ENCODE data around the gene FHIT.

FHIT gene

GRCh38 chr3:60577601-60578000, 673.7 kb downstream of the FHIT start:
- Histone ChIP-seq H3K36me3 (no peaks in the 10 kb centered on the region), H3K4me3 (no peak overlapping the region), H3K27me3 (no peaks in the 10 kb centered on the region), H3K27ac (no peak overlapping the region), H3K9me3 (no peaks in the 10 kb centered on the region), H3K4me1 (no peaks in the 10 kb centered on the region)
- intact Hi-C loops (cut with DNase I; ENCODE audit: low total_unique reads): no loop called here
- DNase-seq: no peak
- TF ChIP-seq CTCF (IDR thresholded peaks at IDR 0.05): no peak

GRCh38 chr3:60575718-60576272, 675.5 kb downstream of the FHIT start:
- H3K4me3 ChIP-seq: no peak overlapping the region
- no peak for DNase-seq
- no peak for TF ChIP-seq CTCF (IDR thresholded peaks at IDR 0.05)

GRCh38 chr3:60574046-60574769, 677.0 kb downstream of the FHIT start:
- intact Hi-C loops (cut with DNase I; ENCODE audit: low total_unique reads): no loop called here
- no peak for DNase-seq
- Histone ChIP-seq H3K27me3 (no peaks in the 10 kb centered on the region), H3K9me3 (no peaks in the 10 kb centered on the region), H3K27ac (no peak overlapping the region), H3K36me3 (no peaks in the 10 kb centered on the region), H3K4me3 (no peak overlapping the region), H3K4me1 (no peaks in the 10 kb centered on the region)
- no peak for TF ChIP-seq CTCF (IDR thresholded peaks at IDR 0.05)

More at GRCh38 chr3:60575718-60576272, 675.5 kb downstream of the FHIT start:
- no peaks in the 10 kb centered on the region for H3K36me3 ChIP-seq
- intact Hi-C loops (cut with DNase I; ENCODE audit: low total_unique reads): no loop called here
- no peaks in the 10 kb centered on the region for H3K4me1 ChIP-seq
- H3K9me3 ChIP-seq: no peaks in the 10 kb centered on the region
- H3K27ac ChIP-seq: no peak overlapping the region
- no peaks in the 10 kb centered on the region for H3K27me3 ChIP-seq

GRCh38 chr3:60573494-60573893, 677.8 kb downstream of the FHIT start:
- intact Hi-C loops (cut with DNase I; ENCODE audit: low total_unique reads): no loop called here
- Histone ChIP-seq H3K36me3 (no peaks in the 10 kb centered on the region), H3K27me3 (no peaks in the 10 kb centered on the region), H3K4me1 (no peaks in the 10 kb centered on the region), H3K27ac (no peak overlapping the region), H3K9me3 (no peaks in the 10 kb centered on the region), H3K4me3 (no peak overlapping the region)
- no peak for DNase-seq
- TF ChIP-seq CTCF (IDR thresholded peaks at IDR 0.05): no peak

GRCh38 chr3:60571511-60571910, 679.7 kb downstream of the FHIT start:
- H3K27me3 ChIP-seq: no peaks in the 10 kb centered on the region
- no peak for DNase-seq
- intact Hi-C loops (cut with DNase I; ENCODE audit: low total_unique reads): no loop called here
- no peak for TF ChIP-seq CTCF (IDR thresholded peaks at IDR 0.05)
- H3K4me1 ChIP-seq: no peaks in the 10 kb centered on the region
- H3K9me3 ChIP-seq: peaks cover 0 to 5% (median 0%) of the 10 kb centered on the region in 3 donors
- H3K4me3 ChIP-seq: no peak overlapping the region
- H3K27ac ChIP-seq: no peak overlapping the region
- H3K36me3 ChIP-seq: no peaks in the 10 kb centered on the region

Measured in tibial artery (tissue), 4 donors.